HepG2 (cell line): ENCODE data around the gene SMAD7. TPM values are rescaled to one million over a fixed set of nuclear protein-coding genes. Genes with fewer than 3 reads are reported as not detected.

Source experiments
- AGO2 ChIP-seq: fragments of 200-400 bp; formaldehyde crosslinking; optimal IDR thresholded peaks from 2 replicates; pipeline ENCODE3; 2017; ENCODE audit warnings: mild to moderate bottlenecking, low read depth, low read length, moderate library complexity
- ARID4A ChIP-seq: sonication (generic); formaldehyde crosslinking; IDR thresholded peaks from 2 replicates; pipeline ENCODE4 v1.5.0; 2020; ENCODE audit warnings: mild to moderate bottlenecking, missing genetic modification reagents, borderline replicate concordance
- ARNT ChIP-seq: fragments of 450-650 bp; IDR thresholded peaks from 2 replicates; pipeline ENCODE4 v1.6.1; 2017
- NFE2L2 ChIP-seq: fragments of 150-350 bp; IDR thresholded peaks from 2 replicates; pipeline ENCODE4 v1.6.1; 2014; ENCODE audit warnings: low read length
- PAWR ChIP-seq: sonication (generic); formaldehyde crosslinking; IDR thresholded peaks from 2 replicates; pipeline ENCODE4 v1.4.0; 2020; ENCODE audit warnings: missing genetic modification reagents, mild to moderate bottlenecking, borderline replicate concordance
- PAX8 ChIP-seq: sonication (generic); formaldehyde crosslinking; IDR thresholded peaks from 2 replicates; pipeline ENCODE4 v1.8.0; 2022; ENCODE audit warnings: mild to moderate bottlenecking, missing genetic modification reagents, borderline replicate concordance
- SMAD3 ChIP-seq: sonication (generic); formaldehyde crosslinking; IDR thresholded peaks from 2 replicates; pipeline ENCODE4 v1.4.0; 2020; ENCODE audit warnings: missing genetic modification reagents
- ZFP1 ChIP-seq: IDR thresholded peaks from 2 replicates; pipeline ENCODE4 v1.6.1; 2016
- ZNF136 ChIP-seq: sonication (generic); formaldehyde crosslinking; IDR thresholded peaks from 2 replicates; pipeline ENCODE4 v1.8.1; 2022; ENCODE audit warnings: low read depth, mild to moderate bottlenecking, moderate library complexity, missing genetic modification reagents
- ZNF205 ChIP-seq: IDR thresholded peaks from 2 replicates; pipeline ENCODE4 v1.6.1; 2018; ENCODE audit warnings: missing biosample characterization, missing genetic modification reagents
- ZNF235 ChIP-seq: sonication (generic); formaldehyde crosslinking; IDR thresholded peaks from 2 replicates; pipeline ENCODE4 v1.8.1; 2023; ENCODE audit warnings: mild to moderate bottlenecking, missing genetic modification reagents, borderline replicate concordance
- ZNF543 ChIP-seq: sonication (generic); formaldehyde crosslinking; IDR thresholded peaks from 2 replicates; pipeline ENCODE4 v1.4.0; 2020; ENCODE audit warnings: mild to moderate bottlenecking, missing genetic modification reagents
- ZNF550 ChIP-seq: sonication (generic); formaldehyde crosslinking; IDR thresholded peaks from 2 replicates; pipeline ENCODE4 v1.4.0; 2020; ENCODE audit warnings: mild to moderate bottlenecking, missing genetic modification reagents, borderline replicate concordance
- ZNF569 ChIP-seq: sonication (generic); formaldehyde crosslinking; IDR thresholded peaks from 2 replicates; pipeline ENCODE4 v1.5.0; 2020; ENCODE audit warnings: mild to moderate bottlenecking, missing genetic modification reagents, moderate library complexity, borderline replicate concordance
- ZNF788 ChIP-seq: sonication (generic); formaldehyde crosslinking; IDR thresholded peaks from 2 replicates; pipeline ENCODE4 v1.5.0; 2020; ENCODE audit warnings: mild to moderate bottlenecking, missing genetic modification reagents, borderline replicate concordance
- ZNF800 ChIP-seq: sonication (generic); formaldehyde crosslinking; IDR thresholded peaks from 2 replicates; pipeline ENCODE4 v1.4.0; 2020; ENCODE audit warnings: missing genetic modification reagents
- ZSCAN12 ChIP-seq: sonication (generic); formaldehyde crosslinking; IDR thresholded peaks from 2 replicates; pipeline ENCODE4 v1.9.0; 2021; ENCODE audit warnings: mild to moderate bottlenecking, missing genetic modification reagents
- ZSCAN22 ChIP-seq: sonication (generic); formaldehyde crosslinking; IDR thresholded peaks from 2 replicates; pipeline ENCODE4 v1.4.0; 2020; ENCODE audit warnings: mild to moderate bottlenecking, missing genetic modification reagents
- polyA plus RNA-seq, 8 experiments: library from polyadenylated mRNA; depleted of rRNA in 3 of 8; stranded (reverse) in 7 of 8; unstranded in 1 of 8; fragments of >200 nt; fragmentation: Illumina TruSeq in 4 of 8; extraction: Trizol in 4 of 8; gene quantifications; 2 replicates each; pipeline versions ENCODE4 v1.2.1 to v1.2.3, GENCODE V29; 2011 to 2016; ENCODE audit warnings: low read depth in 4 of 8, missing spikeins in 1 of 8, mixed read lengths in 1 of 8; ENCODE audit not compliant: insufficient read depth in 1 of 8
- total RNA-seq, 5 experiments: library from RNA; depleted of rRNA; stranded (reverse); fragments of >200 nt; fragmentation: Illumina TruSeq; extraction: Trizol; gene quantifications; 2 replicates each; pipeline ENCODE4 v1.2.3, GENCODE V29; 2016; ENCODE audit warnings: low read depth in 1 of 5
- TF ChIP-seq, protein P1 (sequence below): sonication (generic); formaldehyde crosslinking; IDR thresholded peaks from 2 replicates; pipeline ENCODE4 v1.8.0; 2022; ENCODE audit warnings: missing genetic modification reagents, low read depth, mild to moderate bottlenecking, borderline replicate concordance
- TF ChIP-seq, protein P2 (sequence below): IDR thresholded peaks from 2 replicates; pipeline ENCODE4 v1.6.1; 2016
- TF ChIP-seq, protein P3 (sequence below): sonication (generic); formaldehyde crosslinking; IDR thresholded peaks from 2 replicates; pipeline ENCODE4 v1.4.0; 2020; ENCODE audit warnings: missing genetic modification reagents

Gene SMAD7
- total and polyA plus RNA-seq, 2 of the 13 experiments (the other 11 are each of a cell fraction or from before 2014, with no cell fraction given): 17.4 to 24.7 TPM

DNA sequence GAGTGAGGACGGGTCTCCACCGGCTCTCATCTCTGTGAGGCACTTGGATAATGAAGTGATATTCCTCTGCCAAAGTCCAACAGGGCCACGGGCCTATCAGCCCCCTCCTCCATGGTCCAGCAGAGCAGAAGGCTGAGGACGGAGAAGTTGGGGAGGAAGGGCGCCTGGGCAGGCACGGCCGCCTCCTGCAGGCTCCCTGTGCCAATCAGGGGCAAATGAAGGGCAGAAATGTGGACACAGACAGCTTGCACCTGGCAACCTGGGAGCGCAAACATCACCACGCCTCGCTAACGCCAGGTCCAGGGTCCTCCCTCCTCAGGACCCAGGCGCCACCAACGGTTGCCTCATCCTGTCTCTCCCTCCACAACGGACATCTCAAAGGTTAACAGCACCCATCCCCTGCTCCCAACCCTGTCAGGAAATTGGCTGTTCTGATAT, 24.3 kb downstream of the SMAD7 start (continued):
- peak; percentile 57; the same call in 1 of the 2 replicates for TF ChIP-seq ARID4A (CRISPR knock-in tag)
- TF ChIP-seq SMAD3 (CRISPR knock-in tag): no peak
- no peak for TF ChIP-seq PAX8 (CRISPR knock-in tag)
- no peak for TF ChIP-seq NFE2L2
- TF ChIP-seq, protein P1, sequence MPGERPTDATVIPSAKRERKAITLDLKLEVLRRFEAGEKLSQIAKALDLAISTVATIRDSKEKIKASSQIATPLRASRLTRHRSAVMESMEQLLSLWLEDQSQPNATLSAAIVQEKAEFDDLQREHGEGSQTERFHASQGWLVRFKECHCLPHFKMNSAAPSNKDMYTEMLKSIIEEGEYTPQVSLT (CRISPR knock-in tag): no peak
- no peak for TF ChIP-seq ARNT
- TF ChIP-seq ZFP1: no peak
- no peak for TF ChIP-seq ZNF136 (CRISPR knock-in tag)
- no peak for TF ChIP-seq ZNF569
- TF ChIP-seq AGO2: no peak
- peak; percentile 91 for TF ChIP-seq ZNF205 (CRISPR knock-in tag)
- TF ChIP-seq, protein P2, sequence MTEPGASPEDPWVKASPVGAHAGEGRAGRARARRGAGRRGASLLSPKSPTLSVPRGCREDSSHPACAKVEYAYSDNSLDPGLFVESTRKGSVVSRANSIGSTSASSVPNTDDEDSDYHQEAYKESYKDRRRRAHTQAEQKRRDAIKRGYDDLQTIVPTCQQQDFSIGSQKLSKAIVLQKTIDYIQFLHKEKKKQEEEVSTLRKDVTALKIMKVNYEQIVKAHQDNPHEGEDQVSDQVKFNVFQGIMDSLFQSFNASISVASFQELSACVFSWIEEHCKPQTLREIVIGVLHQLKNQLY (CRISPR knock-in tag): no peak
- peak; percentile 50; the same call in 1 of the 2 replicates for TF ChIP-seq ZNF788 (CRISPR knock-in tag)
- no peak for TF ChIP-seq PAWR (CRISPR knock-in tag)
- TF ChIP-seq ZSCAN22 (CRISPR knock-in tag): no peak
- TF ChIP-seq ZSCAN12 (CRISPR knock-in tag): no peak
- TF ChIP-seq ZNF235 (CRISPR knock-in tag): no peak
- 0 out of 2 replicates have a peak, but pooled peaks have one; percentile 28 for TF ChIP-seq ZNF543 (CRISPR knock-in tag)
- no peak for TF ChIP-seq ZNF550 (CRISPR knock-in tag)
- TF ChIP-seq, protein P3, sequence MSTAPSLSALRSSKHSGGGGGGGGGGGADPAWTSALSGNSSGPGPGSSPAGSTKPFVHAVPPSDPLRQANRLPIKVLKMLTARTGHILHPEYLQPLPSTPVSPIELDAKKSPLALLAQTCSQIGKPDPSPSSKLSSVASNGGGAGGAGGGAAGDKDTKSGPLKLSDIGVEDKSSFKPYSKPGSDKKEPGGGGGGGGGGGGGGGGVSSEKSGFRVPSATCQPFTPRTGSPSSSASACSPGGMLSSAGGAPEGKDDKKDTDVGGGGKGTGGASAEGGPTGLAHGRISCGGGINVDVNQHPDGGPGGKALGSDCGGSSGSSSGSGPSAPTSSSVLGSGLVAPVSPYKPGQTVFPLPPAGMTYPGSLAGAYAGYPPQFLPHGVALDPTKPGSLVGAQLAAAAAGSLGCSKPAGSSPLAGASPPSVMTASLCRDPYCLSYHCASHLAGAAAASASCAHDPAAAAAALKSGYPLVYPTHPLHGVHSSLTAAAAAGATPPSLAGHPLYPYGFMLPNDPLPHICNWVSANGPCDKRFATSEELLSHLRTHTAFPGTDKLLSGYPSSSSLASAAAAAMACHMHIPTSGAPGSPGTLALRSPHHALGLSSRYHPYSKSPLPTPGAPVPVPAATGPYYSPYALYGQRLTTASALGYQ (CRISPR knock-in tag): no peak
- TF ChIP-seq ZNF800: peak; percentile 88
